Subcutaneous abdominal adipose tissue (tissue), 5 donors: ENCODE data around the gene FZR1.
A peak's percentile ranks its signal among the peaks of the same experiment; 100 is the strongest.
"Not testable (repeated sequence)": the region's sequence is repeated elsewhere in the genome, so short reads cannot be mapped to it uniquely, and the experiment has no call there.

Experiments
- H3K27ac ChIP-seq: one replicate; pipeline ENCODE4 v1.7.0; 2013; ENCODE audit warnings: low read depth, mild to moderate bottlenecking, inconsistent platforms, low read length, moderate library complexity
- H3K27me3 ChIP-seq, 5 donors: one replicate each; pipeline ENCODE4 v1.7.0; 2013; ENCODE audit warnings: low read length in 5 of 5, inconsistent platforms in 1 of 5; ENCODE audit not compliant: control insufficient read depth in 5 of 5, insufficient read depth in 4 of 5
- H3K36me3 ChIP-seq, 5 donors: one replicate each; pipeline ENCODE4 v1.7.0; 2013; ENCODE audit warnings: low read length in 5 of 5; ENCODE audit not compliant: control insufficient read depth in 5 of 5, insufficient read depth in 5 of 5
- H3K4me1 ChIP-seq, 5 donors: one replicate each; pipeline ENCODE4 v1.7.0; 2013; ENCODE audit warnings: low read length in 5 of 5, mild to moderate bottlenecking in 3 of 5, moderate library complexity in 1 of 5; ENCODE audit not compliant: control insufficient read depth in 5 of 5, insufficient read depth in 5 of 5
- H3K4me3 ChIP-seq, 5 donors: one replicate each; pipeline ENCODE4 v1.7.0; 2013; ENCODE audit warnings: low read length in 5 of 5, low read depth in 1 of 5
- H3K9ac ChIP-seq, 5 donors: one replicate each; pipeline ENCODE4 v1.7.0; 2013; ENCODE audit warnings: low read length in 5 of 5, mild to moderate bottlenecking in 4 of 5, moderate library complexity in 3 of 5
- H3K9me3 ChIP-seq, 5 donors: one replicate each; pipeline ENCODE4 v1.7.0; 2013; ENCODE audit warnings: low read length in 5 of 5; ENCODE audit not compliant: control insufficient read depth in 5 of 5
- donor health status: healthy.
- donor health status: healthy.
- donor health status: healthy.
- donor health status: healthy.
- donor health status: healthy.

Gene FZR1

DNA sequence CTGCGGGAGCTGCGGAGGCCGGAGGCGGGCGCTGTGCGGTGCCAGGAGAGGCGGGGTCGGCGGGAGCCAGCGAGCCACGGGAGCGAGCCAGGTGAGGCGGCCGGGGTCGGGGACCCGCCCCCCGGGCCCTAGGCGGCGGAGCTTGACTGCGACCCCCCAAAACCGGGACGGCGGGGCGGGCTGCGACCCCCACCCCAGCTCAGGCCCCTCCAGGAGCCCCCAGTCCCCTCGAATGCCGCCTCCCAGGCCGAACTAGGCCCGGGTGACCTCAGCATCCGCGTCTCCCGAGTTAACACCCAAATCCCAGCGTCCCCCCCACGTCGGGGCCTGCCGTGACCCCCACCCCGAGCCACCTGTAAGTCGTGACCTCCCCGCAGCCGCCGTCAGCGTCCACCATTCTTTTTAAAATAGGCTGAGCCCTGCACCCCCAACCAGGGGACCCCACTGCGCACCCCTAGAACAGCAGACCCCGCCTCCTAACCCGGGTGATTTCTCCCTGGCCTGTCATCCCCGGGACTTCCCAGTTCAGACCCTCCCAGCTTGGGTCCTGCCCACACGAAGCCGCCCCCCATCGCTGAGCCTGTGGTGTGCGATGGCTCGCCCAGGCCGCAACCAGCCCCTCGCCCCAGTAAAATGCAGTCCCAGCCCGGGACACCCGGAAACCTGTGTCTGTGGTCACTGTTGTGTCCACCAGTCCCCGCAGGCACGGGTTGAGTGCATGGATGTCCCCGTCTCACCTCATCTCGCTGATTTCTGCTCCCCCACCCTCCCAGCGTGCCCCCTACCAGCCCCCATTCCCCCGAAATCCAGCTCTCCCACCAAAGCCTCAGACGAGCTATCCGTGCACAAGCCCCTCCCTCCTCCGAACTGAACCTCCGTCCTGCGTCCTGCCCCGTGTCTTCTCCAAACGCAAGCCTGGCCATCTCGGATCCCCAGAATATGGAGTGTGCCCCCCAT, 551 bp downstream of the FZR1 start:
- H3K4me1 ChIP-seq = peaks cover 0 to 36% (median 31%) of the 10 kb centered on the region in 5 donors
- peak overlapping the region; percentile 68 to 90 (median 88) for H3K9ac ChIP-seq
- peak overlapping the region; percentile 74 to 87 (median 80) for H3K4me3 ChIP-seq
- no peaks in the 10 kb centered on the region for H3K9me3 ChIP-seq
- H3K27ac ChIP-seq = no peak overlapping the region
- no peaks in the 10 kb centered on the region for H3K27me3 ChIP-seq
- H3K36me3 ChIP-seq = peaks cover 0 to 23% (median 16%) of the 10 kb centered on the region in 5 donors

DNA sequence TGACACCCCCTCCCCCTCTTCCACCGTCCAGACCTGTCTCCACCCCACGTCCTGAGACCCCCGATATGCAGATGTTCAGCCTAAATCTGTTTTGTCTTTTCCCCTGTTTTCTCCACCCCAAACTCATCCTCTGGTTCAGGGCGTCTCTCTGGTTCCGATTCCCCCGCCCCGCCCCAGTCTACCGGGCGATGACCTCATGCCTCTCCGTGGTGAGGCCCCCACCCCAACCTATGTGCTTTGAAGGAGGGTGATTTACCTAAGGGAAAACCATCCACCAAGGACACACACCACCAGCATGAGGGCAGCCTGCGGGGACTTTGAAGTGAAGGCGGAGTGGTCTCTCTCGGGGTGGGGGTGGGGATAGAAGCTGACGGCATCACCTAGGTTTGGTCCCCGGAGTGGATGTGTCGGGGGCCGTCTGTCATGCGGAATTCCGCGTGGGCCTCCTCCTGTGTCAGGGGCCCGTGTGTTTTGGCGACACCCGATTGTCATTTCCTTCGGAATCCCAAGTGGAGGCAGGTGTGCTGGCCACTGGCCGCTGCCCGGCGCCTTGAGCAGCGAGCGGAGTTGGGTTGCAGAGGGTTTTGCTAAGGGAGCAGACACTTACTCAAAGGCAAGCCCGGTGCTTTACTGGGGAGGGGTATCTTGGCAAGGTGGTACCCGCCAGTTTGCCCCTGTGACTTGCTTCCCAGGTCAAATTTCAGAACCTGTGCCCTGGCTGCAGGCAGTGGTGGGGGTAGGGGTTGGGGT, 1.4 kb downstream of the FZR1 start:
- H3K36me3 ChIP-seq = peaks cover 0 to 23% (median 16%) of the 10 kb centered on the region in 5 donors
- H3K9ac ChIP-seq = peak overlapping the region in 4 of 5 donors; percentile 52 to 88 (median 66)
- H3K4me3 ChIP-seq = peak overlapping the region; percentile 74 to 87 (median 80)
- peaks cover 0 to 44% (median 37%) of the 10 kb centered on the region in 5 donors for H3K4me1 ChIP-seq
- no peaks in the 10 kb centered on the region for H3K27me3 ChIP-seq
- no peaks in the 10 kb centered on the region for H3K9me3 ChIP-seq
- no peak overlapping the region for H3K27ac ChIP-seq

DNA sequence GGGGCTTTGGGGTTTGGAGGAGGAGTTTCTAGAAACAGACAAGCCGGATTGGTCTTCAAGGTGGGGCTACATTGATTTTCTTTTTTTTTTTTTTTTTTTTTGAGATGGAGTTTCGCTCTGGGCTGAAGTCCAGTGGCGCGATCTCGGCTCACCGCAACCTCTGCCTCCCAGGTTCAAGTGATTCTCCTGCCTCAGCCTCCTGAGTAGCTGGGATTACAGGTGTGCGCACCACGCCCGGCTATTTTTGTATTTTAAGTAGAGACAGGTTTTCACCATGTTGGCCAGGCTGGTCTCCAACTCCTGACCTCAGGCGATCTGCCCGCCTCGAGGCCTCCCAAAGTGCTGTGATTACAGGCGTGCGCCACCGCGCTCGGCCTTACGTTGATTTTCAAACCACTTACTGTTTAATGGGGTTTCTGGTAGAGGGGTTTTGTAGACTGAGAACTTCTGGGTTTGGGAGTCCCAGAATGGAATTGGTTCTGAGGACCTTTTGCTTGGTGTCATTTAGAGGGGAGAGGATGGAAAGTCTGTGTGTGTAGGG, 2.1 kb downstream of the FZR1 start:
- Histone ChIP-seq H3K4me1 (peaks cover 0 to 51% (median 43%) of the 10 kb centered on the region in 5 donors), H3K9ac (peak overlapping the region in 1 of 5 donors; percentile 47), H3K36me3 (peaks cover 0 to 23% (median 16%) of the 10 kb centered on the region in 5 donors)
- H3K27ac ChIP-seq, H3K4me3 ChIP-seq, H3K27me3 ChIP-seq, H3K9me3 ChIP-seq: not testable (repeated sequence)

DNA sequence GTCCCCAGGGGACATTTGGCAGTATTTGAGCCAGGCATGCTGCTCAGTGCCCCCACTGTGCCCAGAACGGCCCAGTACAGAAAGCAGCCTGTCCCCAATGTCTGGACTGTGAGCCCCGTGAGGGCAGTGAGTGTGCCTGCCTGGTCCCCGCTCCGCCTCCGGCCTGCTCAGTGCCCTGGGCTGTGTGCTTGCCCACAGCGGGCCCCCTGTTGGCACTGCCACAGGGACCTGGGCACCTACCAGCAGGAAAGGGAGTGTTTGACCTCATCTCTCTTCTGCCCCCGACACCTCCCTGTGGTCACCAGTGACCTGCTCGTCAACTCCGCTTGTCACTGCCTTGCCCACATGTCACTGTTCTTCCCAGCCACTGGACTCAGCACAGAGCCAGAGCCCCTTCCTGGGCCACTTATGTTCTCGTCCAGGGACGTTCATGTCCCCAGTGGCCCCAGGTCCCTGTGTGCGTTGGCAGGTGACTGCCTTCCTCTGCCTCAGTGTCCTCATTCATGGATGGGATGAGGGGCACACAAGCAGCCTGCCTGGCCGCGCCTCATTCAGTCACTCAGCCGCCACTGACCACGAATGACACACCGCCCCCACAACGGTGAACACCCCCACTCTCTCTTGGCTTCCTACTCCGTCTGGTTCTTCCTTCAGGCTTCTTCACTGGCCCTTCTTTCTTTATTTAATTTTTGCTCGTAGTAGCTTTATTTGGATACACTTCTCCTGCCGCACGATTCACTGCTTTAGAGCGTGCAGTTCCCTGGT, 2.8 kb downstream of the FZR1 start:
- Histone ChIP-seq H3K27ac (no peak overlapping the region), H3K4me3 (no peak overlapping the region), H3K36me3 (peaks cover 0 to 24% (median 16%) of the 10 kb centered on the region in 5 donors), H3K9me3 (no peaks in the 10 kb centered on the region), H3K4me1 (peaks cover 2 to 59% (median 47%) of the 10 kb centered on the region in 5 donors), H3K27me3 (no peaks in the 10 kb centered on the region), H3K9ac (peak overlapping the region in 1 of 5 donors; percentile 47)

DNA sequence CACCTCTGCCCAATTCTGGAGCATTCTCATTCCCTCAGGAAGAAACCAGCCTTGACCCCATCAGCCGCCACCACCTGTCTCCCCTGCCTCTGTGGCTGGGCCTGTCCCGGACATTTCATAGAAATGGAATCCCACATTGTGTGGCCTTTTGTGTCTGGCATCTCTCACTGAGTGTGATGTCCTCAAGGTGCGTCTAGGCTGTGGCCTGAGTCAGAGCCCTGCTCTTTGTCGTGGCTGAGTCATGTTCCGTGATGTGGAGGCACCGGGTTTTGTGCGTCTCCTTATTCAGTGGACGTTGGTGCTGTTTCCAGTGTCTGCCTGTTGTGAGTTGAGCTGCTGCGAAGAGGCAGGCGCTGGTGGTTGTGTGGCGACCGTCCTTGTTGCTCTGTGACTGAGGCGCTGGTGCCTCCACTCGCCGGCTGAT, 3.5 kb downstream of the FZR1 start:
- no peaks in the 10 kb centered on the region for H3K9me3 ChIP-seq
- no peaks in the 10 kb centered on the region for H3K27me3 ChIP-seq
- H3K27ac ChIP-seq = no peak overlapping the region
- H3K4me3 ChIP-seq = no peak overlapping the region
- no peak overlapping the region for H3K9ac ChIP-seq
- peaks cover 2 to 65% (median 50%) of the 10 kb centered on the region in 5 donors for H3K4me1 ChIP-seq
- H3K36me3 ChIP-seq = peaks cover 0 to 25% (median 16%) of the 10 kb centered on the region in 5 donors

DNA sequence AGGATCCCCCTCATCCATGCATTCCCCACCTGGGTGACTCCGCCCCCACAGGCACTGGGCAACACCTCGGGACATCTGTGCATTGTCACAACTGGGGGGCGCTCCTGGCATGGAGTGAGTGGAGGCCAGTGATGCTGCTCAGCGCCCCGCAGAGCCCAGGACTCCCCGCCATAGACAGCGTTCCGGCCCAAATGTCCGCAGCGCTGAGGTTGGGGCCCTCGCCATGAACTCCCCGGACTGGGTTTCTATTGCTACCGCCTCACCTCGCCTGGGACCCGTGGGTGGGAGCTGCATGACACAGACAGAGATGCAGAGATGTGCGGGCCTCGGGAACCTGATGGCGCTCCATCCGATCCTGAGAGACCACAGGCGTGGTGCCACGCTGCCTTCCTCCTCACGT, 4.6 kb downstream of the FZR1 start:
- H3K9ac ChIP-seq = no peak overlapping the region
- peaks cover 0 to 25% (median 16%) of the 10 kb centered on the region in 5 donors for H3K36me3 ChIP-seq
- no peaks in the 10 kb centered on the region for H3K27me3 ChIP-seq
- no peak overlapping the region for H3K4me3 ChIP-seq
- H3K9me3 ChIP-seq = no peaks in the 10 kb centered on the region
- H3K27ac ChIP-seq = no peak overlapping the region
- H3K4me1 ChIP-seq = peaks cover 2 to 66% (median 48%) of the 10 kb centered on the region in 5 donors

DNA sequence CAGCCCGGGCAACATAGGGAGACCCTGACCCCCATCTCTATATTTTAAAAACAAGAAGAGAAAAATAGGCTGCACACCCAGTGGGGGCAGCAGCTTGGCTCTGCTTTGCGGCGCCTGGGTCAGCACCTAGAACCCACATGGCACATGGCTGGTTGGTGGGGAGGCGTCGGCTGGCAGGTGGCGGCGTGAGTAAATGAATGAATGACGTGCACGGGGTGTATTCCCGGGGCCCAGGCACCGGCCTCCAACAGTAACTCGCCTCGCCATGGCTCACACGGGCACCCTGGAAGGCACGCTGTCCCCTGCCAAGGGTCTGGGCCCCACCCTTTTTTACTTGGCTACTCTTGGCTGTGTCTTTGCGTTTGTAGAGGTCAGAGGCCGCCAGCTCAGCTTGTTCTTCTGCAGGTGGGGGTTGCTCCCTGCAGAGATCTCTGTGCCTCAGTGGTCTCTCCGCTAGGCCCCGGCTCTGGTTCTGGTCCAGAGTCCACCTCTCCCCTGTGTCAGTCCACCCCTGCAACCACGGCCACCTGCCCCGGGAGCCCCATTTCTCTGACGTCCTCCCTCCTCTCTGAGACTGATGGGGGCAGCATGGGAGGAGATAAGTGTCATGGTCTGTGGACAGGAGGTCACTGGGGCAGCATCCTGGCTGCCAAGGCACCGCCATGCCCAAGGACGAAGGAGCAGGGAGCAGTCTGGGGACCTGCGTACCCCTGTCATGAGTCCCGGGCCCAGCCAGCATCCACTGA, 5.6 kb downstream of the FZR1 start:
- H3K9me3 ChIP-seq = no peaks in the 10 kb centered on the region
- peak overlapping the region in 1 of 5 donors; percentile 41 for H3K9ac ChIP-seq
- H3K27ac ChIP-seq = no peak overlapping the region
- no peaks in the 10 kb centered on the region for H3K27me3 ChIP-seq
- H3K4me3 ChIP-seq = no peak overlapping the region
- peaks cover 2 to 64% (median 50%) of the 10 kb centered on the region in 5 donors for H3K4me1 ChIP-seq
- H3K36me3 ChIP-seq = peaks cover 0 to 25% (median 16%) of the 10 kb centered on the region in 5 donors

DNA sequence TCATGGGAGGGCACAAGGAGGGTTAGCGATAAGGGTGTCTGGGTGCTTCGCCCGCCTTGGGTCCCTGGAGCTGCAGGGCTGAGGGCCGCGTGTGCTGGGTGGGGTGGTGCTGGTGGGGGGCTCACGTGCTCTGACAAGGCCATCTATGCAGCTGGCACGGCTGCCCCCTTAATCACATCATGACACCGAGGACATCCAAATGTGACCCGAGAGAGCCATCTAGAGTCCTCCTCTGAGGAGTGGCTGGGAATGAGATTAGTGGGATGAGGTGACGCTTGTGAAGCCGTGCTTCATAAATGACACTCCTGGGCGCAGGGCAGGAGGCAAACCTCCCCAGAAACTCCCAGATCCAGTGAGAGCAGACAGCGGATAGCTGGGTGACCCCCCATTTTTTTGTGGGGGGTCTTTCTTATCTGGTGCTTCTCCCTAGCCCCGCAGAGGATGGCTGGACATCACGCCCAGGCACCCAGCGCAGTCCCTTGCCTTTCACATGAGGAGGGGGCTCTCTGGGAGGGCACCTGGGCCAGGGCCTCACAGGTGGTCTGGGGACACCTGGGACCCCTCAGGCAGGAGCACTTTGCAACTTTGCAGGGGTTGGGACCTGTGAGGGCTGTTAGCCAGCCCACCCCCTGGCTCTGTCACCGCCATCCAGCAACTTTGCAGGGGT, 6.6 kb downstream of the FZR1 start:
- no peak overlapping the region for H3K27ac ChIP-seq
- no peaks in the 10 kb centered on the region for H3K27me3 ChIP-seq
- H3K36me3 ChIP-seq = peaks cover 0 to 25% (median 16%) of the 10 kb centered on the region in 5 donors
- H3K4me3 ChIP-seq = no peak overlapping the region
- H3K9me3 ChIP-seq = no peaks in the 10 kb centered on the region
- H3K9ac ChIP-seq = no peak overlapping the region
- H3K4me1 ChIP-seq = peaks cover 2 to 54% (median 40%) of the 10 kb centered on the region in 5 donors
